A549 (cell line): ENCODE data around the gene C1QTNF9.

Source experiments
- CBX2 ChIP-seq: fragments of 200-600 bp; sonication (generic); IDR thresholded peaks from 2 replicates; pipeline ENCODE4 v1.6.1; 2016; ENCODE audit warnings: low read depth, mild to moderate bottlenecking, borderline replicate concordance
- CEBPB ChIP-seq, 2 experiments: fragments of >200 bp in 1 of 2; sonication (Bioruptor Twin) in 1 of 2; formaldehyde crosslinking in 1 of 2; IDR thresholded peaks; 2 replicates each; pipeline ENCODE4 v1.6.1; 2012 to 2016
- CHD2 ChIP-seq: fragments of 150-350 bp; IDR thresholded peaks from 2 replicates; pipeline ENCODE4 v1.6.1; 2014; ENCODE audit warnings: low read length; ENCODE audit not compliant: partially characterized antibody
- CTCF ChIP-seq: fragments of >200 bp; sonication (Bioruptor Twin); formaldehyde crosslinking; IDR thresholded peaks from 3 replicates; pipeline ENCODE4 v1.5.1; 2016
- E2F6 ChIP-seq: IDR thresholded peaks from 2 replicates; pipeline ENCODE4 v1.6.1; 2012; ENCODE audit warnings: low read depth, borderline replicate concordance
- EP300 ChIP-seq, 2 experiments: fragments of >200 bp; sonication (Bioruptor Twin); formaldehyde crosslinking; IDR thresholded peaks; 2 replicates in 1 of 2; 3 replicates in 1 of 2; pipeline ENCODE4 v1.6.1; 2016 to 2017
- ESRRA ChIP-seq: fragments of 150-350 bp; IDR thresholded peaks from 2 replicates; pipeline ENCODE4 v1.6.1; 2014; ENCODE audit warnings: mild to moderate bottlenecking, low read length, borderline replicate concordance
- POLR2A ChIP-seq: IDR thresholded peaks from 2 replicates; pipeline ENCODE4 v1.6.1; 2012; ENCODE audit warnings: mild to moderate bottlenecking, low read length
- POLR2AphosphoS2 ChIP-seq: conservative IDR thresholded peaks from 2 replicates; pipeline ENCODE4 v1.6.1; 2012; ENCODE audit warnings: low read length, improper control_type of control experiment, inconsistent platforms
- RAD21 ChIP-seq, 2 experiments: fragments of >200 bp in 1 of 2; sonication (Bioruptor Twin) in 1 of 2; formaldehyde crosslinking in 1 of 2; IDR thresholded peaks in 1 of 2; conservative IDR thresholded peaks in 1 of 2; 2 replicates in 1 of 2; 3 replicates in 1 of 2; pipeline ENCODE4 v1.6.1; 2012 to 2018; ENCODE audit warnings: inconsistent platforms in 1 of 2

GRCh38 chr13:24293746-24294145 is 15.6 kb upstream of the C1QTNF9 start:
- TF ChIP-seq ESRRA, result no peak
- no peak for TF ChIP-seq EP300 (IDR thresholded peaks at IDR 0.05)
- TF ChIP-seq CBX2, result no peak
- no peak for TF ChIP-seq CTCF
- no peak for TF ChIP-seq E2F6
- no peak for TF ChIP-seq RAD21 (conservative IDR thresholded peaks at IDR 0.05 in 1 of 2, IDR thresholded peaks at IDR 0.05 in 1 of 2)
- TF ChIP-seq CEBPB (IDR thresholded peaks at IDR 0.05), result no peak
- TF ChIP-seq POLR2A, result no peak
- no peak for TF ChIP-seq POLR2AphosphoS2
- no peak for TF ChIP-seq CHD2
